Activated T-cell treated with anti-CD3 and anti-CD28 coated beads, Interleukin-2, amount 50 U/mL, for 48 hours (primary cell): ENCODE measurements around the gene ENTPD2.

ENCODE experiments used
- DNase-seq, 2 experiments: peaks; one replicate each; pipeline ENCODE4 v3.0.0-alpha.2; 2020

Gene ENTPD2

GRCh38 chr9:137028263-137029057 is 25.4 kb downstream of the ENTPD2 start:
- peak; percentile 79 to 81 for DNase-seq

- DNase-seq, result no peak
Measured at GRCh38 chr9:137027369-137028262, 26.2 kb downstream of the ENTPD2 start, which contains the start of gene ABCA2. TSS of gene ABCA2 (minus strand) at chr9:137028237. CDS start at chr9:137028140, 97 bp downstream.

- no peak for DNase-seq
Measured at GRCh38 chr9:137026828-137027227, 27.0 kb downstream of the ENTPD2 start.

- no peak for DNase-seq
Measured at GRCh38 chr9:137026384-137026783, 27.5 kb downstream of the ENTPD2 start.

GRCh38 chr9:137025517-137025966 is 28.3 kb downstream of the ENTPD2 start:
- peak in 1 of 2 experiments; percentile 27 for DNase-seq

- no peak for DNase-seq
Measured at GRCh38 chr9:137023583-137023991, 30.3 kb downstream of the ENTPD2 start.

GRCh38 chr9:137023157-137023556 is 30.7 kb downstream of the ENTPD2 start:
- DNase-seq, result no peak

GRCh38 chr9:137022662-137023008 is 31.2 kb downstream of the ENTPD2 start:
- DNase-seq, result no peak

GRCh38 chr9:137021979-137022661 is 31.7 kb downstream of the ENTPD2 start:
- DNase-seq, result peak; percentile 85 to 88

- DNase-seq, result no peak
Measured at GRCh38 chr9:137021568-137021978, 32.3 kb downstream of the ENTPD2 start.

- no peak for DNase-seq
Measured at GRCh38 chr9:137020771-137021567, 32.9 kb downstream of the ENTPD2 start.

GRCh38 chr9:137019891-137020683 is 33.8 kb downstream of the ENTPD2 start:
- DNase-seq, result no peak

GRCh38 chr9:137018761-137019559 is 34.9 kb downstream of the ENTPD2 start:
- no peak for DNase-seq

- DNase-seq, result no peak
Measured at GRCh38 chr9:137017791-137018497, 35.9 kb downstream of the ENTPD2 start.

GRCh38 chr9:137017071-137017470 is 36.8 kb downstream of the ENTPD2 start:
- DNase-seq, result no peak

GRCh38 chr9:137016436-137016835 is 37.4 kb downstream of the ENTPD2 start:
- no peak for DNase-seq

GRCh38 chr9:137015976-137016375 is 37.9 kb downstream of the ENTPD2 start:
- DNase-seq, result no peak

- DNase-seq, result no peak
Measured at GRCh38 chr9:137015540-137015930, 38.3 kb downstream of the ENTPD2 start.

GRCh38 chr9:137014776-137015539 is 38.9 kb downstream of the ENTPD2 start:
- no peak for DNase-seq
